DMS153 (cell line): ENCODE data around the gene RBX1.
A peak's percentile ranks its signal among the peaks of the same experiment; 100 is the strongest.
"Not testable (repeated sequence)": the region's sequence is repeated elsewhere in the genome, so short reads cannot be mapped to it uniquely, and the experiment has no call there.

Source experiments
- DNase-seq: peaks from one replicate; lab custom pipeline; 2025; lab: John Stamatoyannopoulos, UW

Gene RBX1

GRCh38 chr22:40950962-40951794, at the start of gene RBX1:
Gene RBX1 (plus strand): TSS chr22:40951378. CDS start chr22:40951399, 21 bp downstream.
- peak; percentile 94 for DNase-seq

GRCh38 chr22:40904101-40904500, 47.1 kb upstream of the RBX1 start:
- no peak for DNase-seq

DNA sequence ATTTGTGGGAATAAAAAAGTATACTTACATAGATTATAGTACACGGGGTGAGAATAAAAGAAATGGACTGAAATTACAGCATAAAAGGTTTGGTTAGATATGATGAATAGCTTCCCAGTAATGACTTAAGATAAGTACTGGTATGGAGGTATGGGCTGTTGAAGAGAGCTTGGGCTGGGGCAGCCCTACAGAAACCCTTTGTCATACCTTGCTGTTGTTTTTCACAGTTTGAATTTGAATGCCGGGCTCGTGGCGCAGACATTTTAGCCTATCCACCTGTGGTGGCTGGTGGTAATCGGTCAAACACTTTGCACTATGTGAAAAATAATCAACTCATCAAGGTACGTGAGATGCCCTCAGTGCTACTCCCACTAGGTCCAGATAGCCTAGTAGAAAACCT, 42.3 kb upstream of the RBX1 start:
- DNase-seq: no peak

- DNase-seq: no peak
Observed at GRCh38 chr22:40911772-40912171, 39.4 kb upstream of the RBX1 start.

DNA sequence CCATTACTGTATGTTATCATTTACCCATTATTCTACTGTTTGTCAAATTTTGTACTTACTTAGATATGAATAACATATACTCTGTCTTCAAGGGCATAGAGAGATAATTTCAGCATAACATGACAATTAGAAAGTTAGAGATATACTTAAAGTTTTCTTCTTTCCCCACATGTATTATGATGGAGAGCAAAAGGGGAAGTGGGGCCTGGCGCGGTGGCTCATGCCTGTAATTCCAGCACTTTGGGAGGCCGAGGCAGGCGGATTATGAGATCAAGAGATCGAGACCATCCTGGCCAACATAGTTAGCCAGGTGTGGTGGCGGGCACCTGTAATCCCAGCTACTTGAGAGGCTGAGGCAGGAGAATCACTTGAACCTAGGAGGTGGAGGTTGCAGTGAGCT, 38.2 kb upstream of the RBX1 start:
- not testable (repeated sequence) for DNase-seq

GRCh38 chr22:40919446-40919845, 31.7 kb upstream of the RBX1 start:
- DNase-seq: no peak

DNA sequence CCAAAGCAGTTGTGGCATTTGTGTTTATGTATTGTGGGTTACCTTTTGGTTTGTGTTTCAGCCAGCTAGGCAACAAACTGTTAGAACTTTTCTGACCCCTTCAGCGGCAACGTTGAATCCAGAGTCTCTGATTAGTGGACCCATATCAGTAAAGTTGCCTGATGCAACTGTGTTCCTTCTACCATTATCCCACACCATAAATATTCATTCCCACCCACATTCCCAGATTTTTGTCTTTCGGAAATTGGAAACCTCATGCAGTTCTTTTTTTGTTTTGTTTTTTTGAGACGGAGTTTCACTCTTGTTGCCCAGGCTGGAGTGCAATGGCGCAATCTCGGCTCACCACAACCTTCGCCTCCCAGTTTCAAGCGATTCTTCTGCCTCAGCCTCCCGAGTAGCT, 30.7 kb upstream of the RBX1 start:
- no peak for DNase-seq

DNA sequence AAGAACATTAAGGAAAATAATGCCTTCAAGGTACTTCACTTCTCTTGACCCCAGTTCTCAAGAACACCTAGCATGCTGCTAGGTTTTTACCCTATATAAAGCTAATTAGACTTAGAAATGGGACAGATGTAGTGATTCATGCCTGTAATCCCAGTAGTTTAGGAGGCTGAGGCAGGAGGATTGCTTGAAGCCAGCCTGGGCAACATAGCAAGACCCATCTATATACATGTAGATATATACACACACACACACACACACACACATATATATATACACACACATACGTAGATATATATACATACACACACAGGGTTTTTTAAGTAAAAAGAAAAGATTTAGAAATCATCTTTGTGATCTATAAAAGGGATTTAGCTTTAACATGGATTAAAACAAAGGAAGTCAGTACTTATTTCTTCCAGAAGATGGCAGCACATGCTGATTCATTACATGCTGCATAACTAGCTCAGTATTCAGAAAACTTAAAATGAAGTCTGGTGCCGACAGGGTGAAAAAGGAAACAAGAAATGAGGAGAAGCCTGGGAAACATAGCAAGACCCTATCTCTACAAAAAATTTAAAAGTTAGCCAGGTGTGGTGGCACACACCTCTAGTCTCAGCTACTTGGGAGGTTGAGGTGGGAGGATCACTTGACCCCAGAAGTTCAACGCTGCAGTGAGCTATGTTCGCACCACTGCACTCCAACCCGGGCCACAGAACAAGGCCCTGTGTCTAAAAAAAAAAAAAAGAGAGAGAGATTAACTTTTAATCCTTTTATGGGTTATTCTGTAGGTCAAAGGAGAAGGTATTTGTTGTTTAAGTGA, 28.5 kb upstream of the RBX1 start:
- DNase-seq: peak; percentile 43

- no peak for DNase-seq
Observed at GRCh38 chr22:40928657-40929056, 22.5 kb upstream of the RBX1 start.

DNA sequence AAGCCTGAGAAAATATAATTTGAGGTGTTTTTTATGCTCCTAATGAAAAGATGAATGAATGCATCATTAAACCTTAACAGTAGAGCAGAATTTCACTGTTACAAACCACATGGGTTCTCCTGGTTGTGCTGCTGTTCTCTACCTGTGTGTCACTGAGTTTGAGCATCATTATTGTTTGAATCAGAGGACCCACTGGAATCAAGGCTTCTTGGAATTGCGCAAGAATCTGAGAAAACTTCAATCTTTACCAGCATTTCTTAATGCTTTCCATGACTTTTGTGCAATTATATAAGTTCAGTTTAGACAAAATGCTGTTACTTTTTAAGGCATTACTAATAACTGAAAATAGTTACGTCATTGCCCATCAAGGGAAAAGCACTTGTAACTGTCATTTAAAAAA, 18.8 kb upstream of the RBX1 start:
- no peak for DNase-seq

GRCh38 chr22:40939202-40939601, 12.0 kb upstream of the RBX1 start:
- DNase-seq: no peak

DNA sequence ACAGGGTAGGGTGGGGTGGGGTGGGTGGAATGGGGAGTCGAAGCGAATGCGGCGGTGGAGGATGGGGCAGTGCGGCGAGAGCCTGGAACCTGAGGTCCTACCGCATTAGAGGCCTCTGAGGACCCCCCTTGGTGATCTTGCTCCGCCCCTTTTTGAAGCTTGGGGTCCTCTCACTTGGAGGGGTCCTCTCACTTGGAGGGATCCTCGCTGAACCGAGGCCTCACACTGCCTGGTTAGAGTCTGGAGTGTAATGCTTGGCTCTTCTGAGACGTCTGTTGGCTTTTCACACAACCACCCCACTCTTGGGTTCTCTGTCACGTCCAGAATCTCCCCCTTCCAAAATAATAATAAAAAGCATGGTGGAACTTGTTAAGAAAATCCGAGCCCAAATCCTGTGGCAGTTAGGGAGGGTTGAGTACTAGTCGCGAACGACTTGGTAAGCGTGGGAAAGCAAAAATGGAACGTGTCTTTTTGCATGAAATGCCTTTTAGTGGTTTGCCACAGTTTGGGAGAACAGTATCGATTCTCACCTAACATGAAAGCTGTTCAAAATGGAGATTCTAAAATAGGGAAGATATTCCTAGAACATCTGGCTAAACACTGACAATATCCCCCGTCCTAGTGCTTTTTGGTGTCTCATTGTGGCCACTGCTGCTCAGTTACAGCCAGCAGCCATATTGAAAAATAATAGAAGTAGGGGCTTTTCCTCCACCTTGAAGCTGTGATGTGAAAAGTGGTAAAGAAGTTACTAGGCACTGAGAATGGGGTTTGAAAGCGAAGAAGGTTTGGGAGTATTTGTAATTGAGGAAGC, 822 bp downstream of the RBX1 start:
- DNase-seq: no peak

DNA sequence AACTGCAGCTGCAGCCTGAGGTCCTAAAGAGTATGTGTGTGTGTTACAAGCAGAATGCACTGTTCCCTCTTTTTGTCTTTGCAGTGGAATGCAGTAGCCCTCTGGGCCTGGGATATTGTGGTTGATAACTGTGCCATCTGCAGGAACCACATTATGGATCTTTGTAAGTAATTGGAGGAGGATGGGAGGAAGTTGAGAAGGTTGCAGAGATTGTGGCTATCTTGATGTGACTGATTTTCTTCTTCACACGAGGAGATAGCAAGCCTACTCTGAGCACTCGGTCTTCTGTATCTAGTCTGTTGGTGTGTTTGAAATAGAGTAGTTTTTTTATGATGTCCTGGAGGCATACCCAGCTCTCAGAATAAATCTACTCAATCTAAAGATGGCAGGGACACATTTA, 2.3 kb downstream of the RBX1 start:
- no peak for DNase-seq

DNA sequence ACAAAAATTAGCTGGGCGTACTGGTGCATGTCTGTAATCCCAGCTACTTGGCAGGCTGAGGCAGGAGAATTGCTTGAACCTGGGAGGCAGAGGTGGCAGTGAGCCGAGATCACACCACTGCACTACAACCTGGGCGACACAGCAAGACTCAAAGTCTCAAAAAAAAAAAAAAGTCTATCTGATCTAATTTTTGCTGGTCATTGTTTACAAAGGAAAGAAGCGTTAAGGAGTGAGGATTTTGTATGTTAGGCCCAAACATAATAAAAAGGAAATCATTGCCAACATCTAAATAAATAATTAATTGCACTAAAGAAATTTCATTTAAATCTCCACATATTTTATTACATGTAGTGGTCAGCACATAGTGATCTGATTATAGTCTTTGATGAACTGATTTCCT, 2.9 kb downstream of the RBX1 start:
- DNase-seq: no peak

- no peak for DNase-seq
Observed at GRCh38 chr22:40955571-40955970, 4.4 kb downstream of the RBX1 start.

DNA sequence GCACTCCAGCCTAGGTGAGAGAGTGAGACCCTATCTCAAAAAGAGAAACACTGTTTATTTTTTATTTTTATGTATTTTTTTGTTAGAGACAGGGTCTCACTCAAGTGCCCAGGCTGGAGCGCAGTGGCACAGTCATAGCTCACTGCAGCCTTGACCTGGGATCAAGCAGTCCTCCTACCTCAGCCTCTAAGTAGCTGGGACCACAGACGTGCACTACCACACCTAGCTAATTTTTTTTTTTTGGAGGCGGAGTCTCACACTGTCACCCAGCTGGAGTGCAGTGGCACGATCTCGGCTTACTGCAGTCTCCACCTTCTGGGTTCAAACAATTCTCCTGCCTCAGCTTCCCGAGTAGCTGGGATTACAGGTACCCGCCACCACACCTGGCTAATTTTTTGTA, 6.4 kb downstream of the RBX1 start:
- DNase-seq: no peak

- no peak for DNase-seq
Observed at GRCh38 chr22:40958299-40958698, 7.1 kb downstream of the RBX1 start.

DNA sequence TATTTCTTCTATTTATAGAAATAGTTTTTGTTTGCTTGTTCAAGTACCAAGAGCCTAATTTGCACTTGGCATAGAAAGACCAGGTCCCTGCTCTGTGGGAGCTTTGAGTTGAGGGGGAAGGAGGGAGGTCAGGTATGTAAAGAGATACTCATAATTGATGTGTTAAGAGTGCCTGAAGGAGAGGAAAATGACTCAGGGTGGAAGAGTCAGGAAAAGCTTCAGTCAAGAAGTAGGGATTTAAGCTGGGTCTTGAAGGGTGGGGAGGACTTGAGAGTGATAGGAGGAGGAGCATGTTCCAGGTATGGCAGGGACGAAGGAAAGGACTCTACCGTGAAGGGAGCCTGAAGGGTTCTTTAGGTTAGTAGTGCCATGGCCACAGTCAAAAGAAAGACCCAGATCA, 9.0 kb downstream of the RBX1 start:
- DNase-seq: no peak

- DNase-seq: no peak
Observed at GRCh38 chr22:40965936-40966725, 15.0 kb downstream of the RBX1 start.

- no peak for DNase-seq
Observed at GRCh38 chr22:40966726-40967085, 15.5 kb downstream of the RBX1 start.

GRCh38 chr22:40967111-40967760, 16.1 kb downstream of the RBX1 start:
- DNase-seq: no peak
